ENCODE results near the gene SLC22A1.
"Not testable (repeated sequence)": the region's sequence is repeated elsewhere in the genome, so short reads cannot be mapped to it uniquely, and the experiment has no call there.

The SLC22A1 gene

DNA sequence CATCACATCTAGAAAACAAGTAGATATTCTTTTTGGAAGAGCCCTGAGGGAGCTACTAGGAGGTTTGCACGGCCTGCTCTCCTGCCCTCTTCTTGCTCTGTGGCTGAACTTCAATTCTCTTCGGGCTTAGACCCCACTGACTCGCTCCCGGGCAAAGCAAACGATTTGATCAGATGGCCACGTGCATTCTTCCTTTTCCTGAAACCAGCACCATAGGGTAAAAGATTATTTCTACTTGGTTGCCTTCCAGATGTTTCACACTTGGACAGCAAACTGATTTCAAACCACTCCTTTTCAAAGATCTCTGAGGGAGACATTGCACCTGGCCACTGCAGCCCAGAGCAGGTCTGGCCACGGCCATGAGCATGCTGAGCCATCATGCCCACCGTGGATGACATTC lies at the start of gene SLC22A1:
Gene SLC22A1, plus strand, starts transcription at position 258 of the 400 bp plus-strand sequence. Its CDS starts 121 bp downstream, at position 379.
- DNase-seq (ENCODE audit: low spot score) = no peak

DNA sequence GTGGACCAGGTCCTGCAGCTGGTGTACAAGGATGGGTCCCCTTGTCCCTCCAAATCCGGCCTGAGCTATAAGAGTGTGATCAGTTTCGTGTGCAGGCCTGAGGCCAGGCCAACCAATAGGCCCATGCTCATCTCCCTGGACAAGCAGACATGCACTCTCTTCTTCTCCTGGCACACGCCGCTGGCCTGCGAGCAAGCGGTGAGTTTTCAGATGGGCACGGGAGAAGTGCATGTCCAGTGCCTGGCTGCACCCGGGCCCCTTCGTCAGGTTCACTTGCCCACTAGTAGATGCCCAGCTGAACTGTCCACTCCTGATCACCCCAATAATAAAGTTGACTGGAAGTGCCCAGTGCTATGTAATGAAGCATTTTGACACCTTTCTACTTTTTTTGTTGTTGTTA lies 48.3 kb upstream of the SLC22A1 start:
- DNase-seq (ENCODE audit: low spot score) = no peak

DNA sequence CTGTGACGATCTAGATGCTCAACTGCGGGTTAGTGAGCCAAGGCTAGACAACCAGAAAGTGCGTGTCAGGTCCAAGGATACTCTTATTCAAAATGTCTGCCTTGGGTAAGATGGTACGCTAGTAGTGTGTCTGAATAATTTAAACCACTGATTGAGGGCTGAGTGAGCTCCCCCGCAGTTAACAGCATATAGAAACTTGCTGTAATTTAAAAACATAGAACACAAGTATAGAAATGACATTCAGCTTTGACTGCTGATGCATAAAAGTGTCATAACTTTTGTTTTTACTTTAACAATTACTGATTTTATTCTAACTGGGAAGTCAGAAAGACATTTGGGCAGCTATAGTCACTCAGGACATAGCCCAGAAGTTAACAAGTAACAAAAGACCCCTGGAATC lies 45.6 kb upstream of the SLC22A1 start:
- DNase-seq (ENCODE audit: low spot score) = no peak

DNA sequence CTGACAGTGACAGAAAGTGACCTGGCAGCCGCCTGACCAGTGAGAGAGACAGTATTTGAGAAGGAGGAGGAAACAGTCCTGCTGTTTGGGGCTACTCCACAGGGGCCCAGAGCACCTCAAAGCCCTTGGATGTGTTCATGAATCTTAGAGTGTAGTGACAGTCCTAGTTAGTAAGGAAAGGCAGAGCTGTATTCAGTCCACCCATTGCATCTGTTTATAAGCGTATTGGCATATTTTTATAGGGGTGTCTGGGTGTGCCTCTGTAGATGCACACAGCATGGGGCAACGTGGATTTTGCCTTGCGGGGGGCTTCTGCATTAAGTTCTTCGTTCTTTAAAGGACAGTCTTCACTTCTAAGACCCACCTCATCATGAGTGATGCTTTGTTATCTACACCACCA lies 44.6 kb upstream of the SLC22A1 start:
- no peak for DNase-seq (ENCODE audit: low spot score)

DNA sequence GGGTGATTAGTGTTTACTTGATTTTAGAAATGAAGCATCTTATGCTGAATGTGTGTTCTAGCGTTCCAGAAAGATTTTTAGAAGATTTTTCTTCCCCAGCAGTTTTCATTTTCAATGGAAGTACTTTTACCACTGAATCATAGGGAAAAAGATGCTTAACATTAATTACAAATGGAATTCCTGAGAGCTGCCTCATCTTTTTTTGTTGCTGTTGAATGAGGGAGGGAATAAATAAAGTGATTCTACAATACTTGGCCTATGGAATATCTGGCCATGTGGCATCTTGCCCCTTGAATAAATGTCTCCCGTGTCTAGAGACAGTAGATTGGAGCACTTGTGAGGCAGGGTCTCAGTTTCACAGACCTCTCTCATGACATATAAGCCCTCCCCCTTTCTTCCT lies 44.1 kb upstream of the SLC22A1 start:
- no peak for DNase-seq (ENCODE audit: low spot score)

DNA sequence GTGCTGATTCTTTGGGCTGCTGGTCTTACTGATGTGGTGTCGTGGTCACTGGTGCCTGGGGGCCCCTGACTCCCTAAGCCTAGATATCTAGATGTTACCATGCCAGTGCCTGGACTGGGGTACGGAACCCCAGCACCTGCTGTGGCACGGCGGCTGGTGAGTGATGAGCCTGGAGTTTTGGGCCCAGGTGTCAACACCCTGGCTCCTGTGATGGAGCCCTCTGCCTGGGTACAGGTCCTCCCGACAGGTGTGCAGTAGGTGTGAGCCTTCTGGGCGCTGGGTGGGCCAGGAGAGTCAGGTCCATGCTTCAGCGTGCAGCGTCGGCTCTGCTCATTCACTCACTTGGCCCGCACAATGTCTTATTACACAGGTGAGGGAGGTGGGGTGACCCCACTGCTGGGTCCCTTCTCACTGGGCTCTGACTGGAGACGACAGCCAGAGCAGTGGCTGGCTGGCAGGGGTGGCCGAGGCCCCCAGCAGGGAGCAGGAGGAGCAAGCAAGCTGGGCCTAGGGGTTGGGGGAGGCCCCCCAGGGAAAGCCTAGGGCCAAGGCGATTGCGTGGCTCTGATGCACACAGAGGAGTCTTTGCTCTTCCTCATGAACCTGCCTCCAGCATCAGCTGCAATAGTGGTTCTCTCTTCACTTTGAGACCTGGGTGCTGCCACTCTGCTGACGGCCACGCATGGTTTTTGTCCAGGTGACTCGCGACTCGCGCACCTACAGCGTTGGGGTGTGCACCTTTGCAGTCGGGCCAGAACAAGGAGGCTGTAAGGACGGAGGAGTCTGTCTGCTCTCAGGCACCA lies 42.5 kb upstream of the SLC22A1 start:
- DNase-seq (ENCODE audit: low spot score) = no peak

DNA sequence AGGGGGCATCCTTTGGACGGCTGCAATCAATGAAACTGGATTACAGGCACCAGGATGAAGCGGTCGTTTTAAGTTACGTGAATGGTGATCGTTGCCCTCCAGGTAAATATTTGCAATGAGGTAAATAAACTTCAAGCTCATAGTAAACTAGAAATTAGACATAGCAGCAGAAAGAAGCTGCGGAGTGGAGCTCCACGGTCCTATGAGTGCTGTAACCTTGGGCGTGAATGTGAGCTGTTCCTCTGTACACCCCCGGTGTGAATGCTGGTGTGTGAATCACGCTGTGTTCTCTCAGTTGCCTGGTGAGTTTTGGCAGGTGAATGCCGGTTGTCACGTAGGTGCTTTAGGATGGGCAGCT lies 42.0 kb upstream of the SLC22A1 start:
- no peak for DNase-seq (ENCODE audit: low spot score)

DNA sequence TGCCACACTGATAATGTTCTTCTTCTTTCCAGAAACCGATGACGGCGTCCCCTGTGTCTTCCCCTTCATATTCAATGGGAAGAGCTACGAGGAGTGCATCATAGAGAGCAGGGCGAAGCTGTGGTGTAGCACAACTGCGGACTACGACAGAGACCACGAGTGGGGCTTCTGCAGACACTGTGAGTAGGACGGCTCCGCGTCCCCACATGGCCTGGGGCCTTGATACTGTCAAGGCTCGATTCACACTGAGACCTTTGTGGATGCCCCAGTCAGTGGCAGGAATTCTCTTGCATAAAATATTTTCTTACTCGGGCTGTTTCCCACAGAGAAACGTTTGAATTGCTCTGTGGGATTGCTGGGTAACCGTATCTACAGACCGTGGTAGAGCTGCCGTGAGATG lies 41.5 kb upstream of the SLC22A1 start:
- DNase-seq (ENCODE audit: low spot score) = no peak

DNA sequence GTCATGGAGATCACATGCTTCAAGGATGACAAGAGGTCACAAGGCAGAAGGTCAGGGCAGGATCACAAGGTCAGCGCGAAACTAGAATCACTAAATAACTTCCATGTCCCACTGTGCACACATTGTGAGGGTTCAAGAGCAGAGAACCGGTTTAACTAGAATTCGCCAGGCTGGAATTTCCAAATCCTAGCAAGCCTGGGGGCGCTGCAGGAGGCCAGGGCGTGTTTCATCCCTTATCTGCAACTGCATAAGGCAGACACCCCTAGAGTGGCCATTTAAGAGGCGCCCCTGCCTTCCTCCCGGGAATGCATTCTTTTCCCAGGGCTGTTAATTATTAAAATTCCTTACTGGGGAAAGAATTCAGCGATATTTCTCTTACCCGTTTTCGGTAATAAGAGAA lies 40.2 kb upstream of the SLC22A1 start:
- no peak for DNase-seq (ENCODE audit: low spot score)

DNA sequence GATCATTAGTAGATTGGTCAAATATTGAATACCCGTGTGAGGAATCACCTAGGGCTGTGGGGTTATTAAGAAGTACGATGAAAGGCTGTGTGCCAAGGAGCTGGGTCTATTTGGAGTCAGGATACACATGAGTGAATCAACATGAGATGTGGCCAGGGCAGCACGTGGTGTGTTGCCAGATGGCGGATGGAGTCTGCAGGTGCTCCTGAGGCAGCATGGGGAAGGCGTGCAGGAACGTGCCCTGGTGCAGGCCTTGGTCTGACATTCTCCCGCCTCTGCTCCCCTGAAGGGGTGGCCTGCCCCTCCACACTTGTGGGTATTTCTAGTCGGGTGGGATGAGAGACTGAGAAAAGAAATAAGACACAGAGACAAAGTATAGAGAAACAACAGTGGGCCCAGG lies 39.0 kb upstream of the SLC22A1 start:
- DNase-seq (ENCODE audit: low spot score) = no peak

DNA sequence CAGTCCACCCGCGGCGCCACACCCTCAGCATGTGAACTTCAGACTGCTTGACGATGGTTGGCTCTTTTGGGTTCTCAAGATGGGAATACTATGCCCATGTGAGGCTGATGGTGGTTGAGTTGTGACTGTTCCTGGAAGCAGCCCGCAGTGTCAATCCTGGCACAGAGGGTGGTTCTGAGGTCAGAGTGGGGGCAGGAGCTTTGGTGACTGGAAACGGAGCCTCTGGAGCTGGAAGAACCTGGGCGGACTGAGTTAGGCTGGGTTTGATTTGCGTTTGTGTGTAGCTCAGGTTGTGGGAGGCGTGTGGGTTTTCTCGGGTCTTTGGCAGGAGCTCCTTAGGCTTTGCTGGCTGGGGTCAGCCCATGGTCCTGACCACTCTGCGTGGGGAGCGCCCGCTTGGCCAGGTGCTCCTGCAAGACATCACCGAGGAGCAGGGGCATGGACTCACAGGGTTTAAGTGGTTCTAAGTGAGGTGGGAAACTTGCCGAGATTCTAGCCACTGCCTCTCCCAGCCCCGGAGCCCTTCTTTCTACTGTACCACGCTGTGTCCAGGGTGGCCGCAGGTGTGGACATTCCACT lies 37.3 kb upstream of the SLC22A1 start:
- DNase-seq (ENCODE audit: low spot score) = no peak

DNA sequence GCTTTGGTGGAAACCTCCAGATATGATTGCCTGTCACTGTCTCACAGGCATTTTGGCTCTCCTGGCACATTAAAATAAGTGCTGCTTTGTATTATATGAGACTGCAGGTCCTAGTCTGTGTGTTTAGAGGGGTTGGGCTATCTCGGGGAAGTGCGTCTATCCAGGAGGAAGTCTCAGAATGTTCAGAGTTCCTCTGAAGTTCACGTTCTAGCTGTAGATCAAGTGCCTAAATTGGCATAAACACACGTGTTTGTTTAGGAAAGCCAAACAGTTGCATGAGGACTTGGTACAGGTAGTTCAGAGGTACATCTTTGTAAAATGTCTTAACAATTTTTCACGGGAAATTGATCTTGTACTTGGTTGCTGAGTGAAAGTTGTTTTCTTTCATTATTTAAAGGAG lies 36.4 kb upstream of the SLC22A1 start:
- DNase-seq (ENCODE audit: low spot score) = no peak

DNA sequence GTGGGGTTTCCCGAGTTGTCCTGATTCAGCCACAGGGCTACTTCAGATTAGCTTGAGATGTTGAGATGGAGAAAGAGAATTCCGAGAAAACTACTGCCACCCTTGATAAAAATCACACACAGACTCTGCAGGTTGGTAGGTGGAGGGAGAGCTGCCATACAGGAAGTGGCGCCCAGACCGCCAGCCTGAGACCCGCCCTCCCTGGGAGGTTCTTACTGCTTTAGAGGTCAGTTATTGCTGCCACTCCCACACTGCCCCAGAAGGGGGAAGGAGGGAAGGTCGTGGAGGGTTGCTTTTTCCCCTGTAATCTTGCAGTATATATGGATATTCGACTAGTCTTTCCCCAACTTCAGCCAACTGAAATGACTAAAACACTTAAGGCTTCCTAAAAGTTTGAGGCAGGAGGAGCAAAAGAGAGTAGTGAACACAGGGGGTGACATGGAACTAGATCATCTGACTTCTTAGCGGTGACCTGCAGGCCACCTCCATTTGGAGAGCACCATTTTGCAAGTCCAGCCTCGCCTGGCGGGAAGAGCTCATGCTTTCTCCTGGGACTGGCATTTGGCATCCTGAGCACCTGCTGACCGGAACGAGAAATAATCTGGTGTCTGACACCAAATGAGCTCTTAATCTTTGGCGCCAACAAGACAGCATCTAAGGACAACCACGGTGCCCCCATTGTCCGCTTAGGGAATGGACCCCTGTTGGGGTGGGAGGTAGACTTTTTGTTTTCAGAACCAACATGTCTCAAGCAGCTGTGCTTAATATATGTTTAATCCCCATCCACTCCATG lies 35.7 kb upstream of the SLC22A1 start:
- no peak for DNase-seq (ENCODE audit: low spot score)

DNA sequence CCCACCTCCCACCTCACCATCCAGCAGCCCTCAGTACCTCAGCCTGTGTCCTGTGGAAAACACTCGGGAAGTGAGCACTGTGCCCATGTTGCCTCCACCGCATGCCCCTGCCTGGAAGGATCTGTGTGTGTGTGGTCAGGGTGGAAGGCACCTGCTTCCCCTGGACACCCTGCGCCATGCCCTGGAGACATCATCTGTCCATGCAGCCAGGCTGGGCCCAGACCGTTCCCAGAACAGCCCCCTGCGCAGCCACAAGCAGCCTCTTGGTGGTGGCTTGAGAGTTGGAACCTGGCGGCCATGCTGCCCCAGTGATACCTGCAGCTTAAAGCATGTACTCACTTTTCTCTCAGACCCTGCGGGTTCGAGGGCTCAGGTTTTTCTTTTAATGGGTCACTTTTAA lies 34.9 kb upstream of the SLC22A1 start:
- DNase-seq (ENCODE audit: low spot score) = no peak

DNA sequence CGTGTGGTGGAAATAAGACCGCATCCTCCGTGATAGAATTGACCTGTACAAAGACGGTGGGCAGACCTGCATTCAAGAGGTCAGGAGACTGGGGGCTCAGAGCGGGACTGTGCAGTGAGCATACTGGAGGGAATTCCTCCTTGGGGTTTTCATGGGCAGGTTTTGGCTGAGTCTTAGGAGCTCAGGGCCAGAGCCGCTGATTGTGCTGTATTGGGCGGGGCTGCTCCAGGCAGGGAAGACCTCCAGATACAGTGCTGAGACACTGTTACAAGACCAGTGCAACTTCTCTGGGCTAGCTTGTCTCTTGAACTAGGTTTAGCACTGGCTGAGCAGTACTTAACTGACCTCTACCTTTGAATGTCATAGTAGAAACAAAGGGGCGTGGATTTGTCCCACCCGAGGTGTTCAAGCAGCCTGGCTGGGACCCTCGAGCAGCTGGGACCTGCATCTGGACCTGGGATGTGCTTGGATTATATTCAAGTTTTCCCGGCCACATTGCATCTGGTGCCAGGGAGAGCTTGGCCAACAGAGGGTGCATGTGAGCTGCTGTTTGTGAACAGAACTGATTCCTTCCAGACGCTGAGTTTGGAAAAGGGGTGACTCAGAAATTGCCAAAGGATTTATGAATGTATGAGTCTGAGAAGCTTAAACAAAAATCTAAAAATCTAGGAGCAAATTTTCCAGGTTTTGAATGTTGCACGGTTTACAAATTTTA lies 33.4 kb upstream of the SLC22A1 start:
- DNase-seq (ENCODE audit: low spot score) = no peak

DNA sequence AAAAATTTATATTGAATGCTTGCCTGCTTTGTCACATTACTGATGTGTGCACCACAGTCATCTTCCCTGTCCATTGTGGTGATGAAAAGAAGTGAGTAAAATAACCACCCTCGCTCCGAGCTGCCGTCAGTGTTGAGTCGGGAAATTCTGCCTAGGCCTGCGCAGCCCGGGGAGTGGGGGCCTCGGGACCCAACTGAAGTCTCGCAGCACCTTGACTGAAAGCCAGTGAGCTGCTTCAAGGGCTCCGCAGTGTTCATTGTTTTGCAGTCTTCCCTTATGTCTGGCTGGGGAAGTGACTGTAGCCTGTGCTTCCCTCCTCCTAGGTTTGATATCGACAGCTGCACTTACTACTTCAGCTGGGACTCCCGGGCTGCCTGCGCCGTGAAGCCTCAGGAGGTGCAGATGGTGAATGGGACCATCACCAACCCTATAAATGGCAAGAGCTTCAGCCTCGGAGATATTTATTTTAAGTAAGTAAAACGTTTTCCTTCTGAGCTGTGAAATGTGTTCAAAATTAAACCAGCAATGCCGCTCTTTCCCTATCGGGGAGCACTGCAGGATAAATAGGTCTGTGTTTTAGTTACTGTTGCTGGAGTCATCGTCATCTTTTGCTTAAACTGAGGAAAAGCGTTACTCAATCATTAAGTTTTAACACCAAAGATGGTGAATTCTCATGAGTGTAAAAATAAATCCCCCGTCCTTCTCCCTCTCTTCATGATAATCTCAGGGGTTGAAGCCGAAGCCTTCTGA lies 32.7 kb upstream of the SLC22A1 start:
- DNase-seq (ENCODE audit: low spot score) = no peak

DNA sequence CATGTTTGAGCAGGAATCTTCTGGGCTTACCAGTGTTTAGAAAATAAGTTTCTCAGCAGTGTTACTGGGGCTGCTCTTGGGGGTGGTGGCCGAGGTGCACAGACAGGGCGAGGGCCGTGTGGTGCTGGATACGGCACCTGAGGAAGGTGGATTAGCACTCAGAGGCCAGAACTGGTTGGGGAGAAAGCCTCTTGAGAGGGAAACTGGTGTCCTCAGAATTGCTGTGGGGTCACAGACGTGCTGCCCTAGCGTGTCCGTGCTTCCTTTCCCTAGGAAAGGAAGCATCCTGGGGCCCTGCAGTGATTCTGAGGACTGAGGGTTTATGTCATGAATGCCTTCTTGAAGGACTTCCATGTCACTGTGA lies 32.1 kb upstream of the SLC22A1 start:
- no peak for DNase-seq (ENCODE audit: low spot score)

DNA sequence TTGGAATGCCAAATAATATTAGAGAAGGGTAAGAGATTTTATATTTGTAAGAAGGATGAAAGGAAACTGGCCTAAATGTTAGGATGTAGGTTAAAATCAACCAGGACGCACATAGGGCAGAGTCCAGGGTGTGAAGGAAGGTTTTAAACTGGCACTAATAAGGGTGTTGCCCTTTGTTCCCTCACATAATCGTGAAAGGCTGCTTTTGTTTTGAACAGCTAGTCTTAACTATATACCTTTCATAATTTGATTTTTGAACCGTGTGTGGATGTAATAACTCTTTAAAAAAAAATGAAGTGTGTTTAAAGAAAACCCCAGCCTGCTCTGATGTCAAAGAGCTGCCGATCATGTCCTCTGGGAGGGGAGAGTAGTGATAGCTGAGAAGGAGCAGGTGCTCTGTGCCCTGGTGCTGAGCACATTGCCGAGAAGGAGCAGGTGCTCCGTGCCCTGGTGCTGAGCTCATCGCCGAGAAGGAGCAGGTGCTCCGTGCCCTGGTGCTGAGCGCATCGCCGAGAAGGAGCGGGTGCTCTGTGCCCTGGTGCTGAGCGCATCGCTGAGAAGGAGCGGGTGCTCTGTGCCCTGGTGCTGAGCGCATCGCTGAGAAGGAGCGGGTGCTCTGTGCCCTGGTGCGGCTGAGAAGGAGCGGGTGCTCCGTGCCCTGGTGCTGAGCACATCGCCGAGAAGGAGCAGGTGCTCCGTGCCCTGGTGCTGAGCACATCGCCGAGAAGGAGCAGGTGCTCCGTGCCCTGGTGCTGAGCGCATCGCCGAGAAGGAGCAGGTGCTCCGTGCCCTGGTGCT lies 31.0 kb upstream of the SLC22A1 start:
- not testable (repeated sequence) for DNase-seq (ENCODE audit: low spot score)

DNA sequence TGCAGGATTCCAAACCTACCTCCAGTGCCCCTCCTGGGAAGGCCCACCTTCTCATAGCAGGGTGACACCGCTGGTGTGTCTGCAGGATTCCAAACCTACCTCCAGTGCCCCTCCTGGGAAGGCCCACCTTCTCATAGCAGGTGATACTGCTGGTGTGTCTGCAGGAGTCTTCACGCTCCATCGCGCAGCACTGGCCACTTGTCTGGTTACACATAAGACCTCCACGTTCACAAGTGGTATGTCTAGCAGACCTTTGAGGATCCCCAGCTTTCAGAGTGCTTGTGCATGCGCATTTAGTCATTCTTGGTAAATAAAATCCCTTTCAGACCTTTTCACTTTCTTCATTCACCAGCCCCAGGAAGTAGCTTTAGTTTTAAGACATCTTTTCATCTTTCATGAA lies 29.4 kb upstream of the SLC22A1 start:
- DNase-seq (ENCODE audit: low spot score) = not testable (repeated sequence)

DNA sequence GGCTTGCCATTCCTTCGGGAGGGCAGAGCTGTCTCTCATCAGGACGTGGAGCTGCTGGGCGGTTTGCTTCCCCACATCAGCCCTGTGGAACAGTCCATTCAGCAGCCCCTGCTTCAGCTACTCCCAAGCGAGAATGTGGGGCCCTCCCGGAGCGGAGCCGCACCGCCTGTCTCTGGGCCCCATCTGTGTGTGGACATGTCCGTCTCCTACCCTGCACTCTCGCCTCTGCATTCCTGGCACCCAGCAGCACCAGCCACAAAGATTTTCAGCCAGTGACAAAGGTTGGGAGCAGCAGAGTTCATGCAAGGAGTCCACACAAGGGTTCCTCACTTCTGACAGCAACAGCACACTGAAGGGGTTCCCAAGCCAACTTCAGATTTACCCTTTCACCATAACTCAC lies 29.0 kb upstream of the SLC22A1 start:
- no peak for DNase-seq (ENCODE audit: low spot score)

DNA sequence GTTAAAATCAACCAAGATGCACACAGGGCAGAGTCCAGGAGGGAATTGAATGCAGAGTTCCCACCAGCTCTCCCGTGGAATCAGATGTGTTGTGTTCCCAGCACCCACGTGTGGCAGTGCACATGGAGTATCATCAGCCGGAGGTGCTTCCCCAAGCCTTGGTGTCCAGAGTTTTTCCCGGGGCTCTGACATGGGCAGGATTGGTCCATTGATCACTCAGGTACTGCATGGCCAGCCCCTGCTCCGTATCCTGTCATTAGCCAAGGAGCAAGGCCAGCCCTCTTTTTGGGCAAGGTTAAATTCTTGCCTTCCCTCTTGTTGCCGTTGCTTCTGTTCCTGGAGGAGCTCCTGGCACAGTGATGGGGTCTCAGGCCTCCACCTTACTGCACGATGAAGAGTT lies 28.6 kb upstream of the SLC22A1 start:
- DNase-seq (ENCODE audit: low spot score) = no peak

Data from CD4-positive, alpha-beta T cell treated with Interleukin-15 for 4 hours (primary cell).